ENCODE measurements around the gene REL. TPM values are rescaled to one million over a fixed set of nuclear protein-coding genes. Genes with fewer than 3 reads are reported as not detected.

REL gene
- total RNA-seq, 1 donor from 2014 or later: 28.4 TPM

GRCh38 chr2:60957224-60957623 lies 75.8 kb downstream of the REL start:
- no peak for DNase-seq (ENCODE audit: low spot score)
- ATAC-seq: no peak
- intact Hi-C loops (cut with DNase I): loop anchor here (10.0 kb wide), 1 partner anchor 1598 kb away; no protein-coding TSS in a partner anchor

- intact Hi-C loops (cut with DNase I): loop anchor here (10.0 kb wide), 1 partner anchor 1597 kb away; no protein-coding TSS in a partner anchor
- peak; percentile 32 for ATAC-seq
- DNase-seq (ENCODE audit: low spot score): no peak
Measured at GRCh38 chr2:60957643-60958042, 76.3 kb downstream of the REL start.

GRCh38 chr2:60958361-60958760 lies 77.0 kb downstream of the REL start:
- intact Hi-C loops (cut with DNase I): loop anchor here (10.0 kb wide), 1 partner anchor 1596 kb away; no protein-coding TSS in a partner anchor
- no peak for ATAC-seq
- DNase-seq (ENCODE audit: low spot score): no peak

GRCh38 chr2:60958800-60959199 lies 77.4 kb downstream of the REL start:
- DNase-seq (ENCODE audit: low spot score) (no peak), ATAC-seq (no peak)
- intact Hi-C loops (cut with DNase I): loop anchor here (10.0 kb wide), 1 partner anchor 1596 kb away; no protein-coding TSS in a partner anchor

GRCh38 chr2:60959501-60959900 lies 78.1 kb downstream of the REL start:
- DNase-seq (ENCODE audit: low spot score): no peak
- ATAC-seq: no peak
- intact Hi-C loops (cut with DNase I): loop anchor here (10.0 kb wide), 1 partner anchor 1595 kb away; no protein-coding TSS in a partner anchor

- ATAC-seq (no peak), DNase-seq (ENCODE audit: low spot score) (no peak)
- intact Hi-C loops (cut with DNase I): no loop called here
Measured at GRCh38 chr2:60960706-60961105, 79.3 kb downstream of the REL start.

- intact Hi-C loops (cut with DNase I): no loop called here
- no peak for DNase-seq (ENCODE audit: low spot score)
- ATAC-seq: no peak
Measured at GRCh38 chr2:60961457-60961856, 80.1 kb downstream of the REL start.

GRCh38 chr2:60962528-60962927 lies 81.2 kb downstream of the REL start:
- DNase-seq (ENCODE audit: low spot score): no peak
- intact Hi-C loops (cut with DNase I): no loop called here
- ATAC-seq: no peak

- no peak for ATAC-seq
- DNase-seq (ENCODE audit: low spot score): no peak
- intact Hi-C loops (cut with DNase I): no loop called here
Measured at GRCh38 chr2:60963190-60963589, 81.8 kb downstream of the REL start.

GRCh38 chr2:60964651-60965498 lies 83.5 kb downstream of the REL start:
- DNase-seq (ENCODE audit: low spot score) (no peak), ATAC-seq (no peak)
- intact Hi-C loops (cut with DNase I): no loop called here

GRCh38 chr2:60965499-60965785 lies 84.1 kb downstream of the REL start:
- DNase-seq (ENCODE audit: low spot score): no peak
- intact Hi-C loops (cut with DNase I): no loop called here
- no peak for ATAC-seq

- intact Hi-C loops (cut with DNase I): no loop called here
- no peak for ATAC-seq
Measured at GRCh38 chr2:60966507-60967405, 85.4 kb downstream of the REL start.

GRCh38 chr2:60972889-60973656 lies 91.7 kb downstream of the REL start:
- DNase-seq (ENCODE audit: low spot score) (no peak), ATAC-seq (peak; percentile 13)
- intact Hi-C loops (cut with DNase I): no loop called here

More at GRCh38 chr2:60966507-60967405, 85.4 kb downstream of the REL start:
- DNase-seq (ENCODE audit: low spot score): no peak

GRCh38 chr2:60973705-60974104 lies 92.3 kb downstream of the REL start:
- DNase-seq (ENCODE audit: low spot score) (no peak), ATAC-seq (no peak)
- intact Hi-C loops (cut with DNase I): no loop called here

GRCh38 chr2:60974652-60975051 lies 93.3 kb downstream of the REL start:
- ATAC-seq (no peak), DNase-seq (ENCODE audit: low spot score) (no peak)
- intact Hi-C loops (cut with DNase I): no loop called here

All from sciatic nerve (tissue), 2 donors.